HL-60 (cell line): Measurements from ENCODE around the gene SLC26A8.

ENCODE experiments used
- DNase-seq, 2 experiments: peaks; one replicate each; pipeline ENCODE4 v3.0.0-alpha.2; 2010 to 2020; ENCODE audit warnings: low read depth in 1 of 2, low spot score in 1 of 2
- H3K27ac ChIP-seq: fragments of 250-450 bp; sonication (Bioruptor Pico); replicated peaks from 2 replicates; pipeline ENCODE4 v1.5.1; 2020; ENCODE audit warnings: mild to moderate bottlenecking, moderate library complexity
- H3K27me3 ChIP-seq: fragments of 250-450 bp; sonication (Bioruptor Pico); 2 replicates; pipeline ENCODE4 v1.5.1; 2021; ENCODE audit warnings: mild to moderate bottlenecking, moderate library complexity; ENCODE audit not compliant: insufficient read depth, poor library complexity, severe bottlenecking
- H3K4me3 ChIP-seq: replicated peaks from 2 replicates; pipeline ENCODE4 v1.5.1; 2011; ENCODE audit warnings: mild to moderate bottlenecking, control low read depth, low read length; ENCODE audit not compliant: insufficient read depth
- CTCF ChIP-seq: IDR thresholded peaks from one replicate; pipeline ENCODE4 v1.5.1; 2011; ENCODE audit warnings: low read length, control low read depth, inconsistent platforms; ENCODE audit not compliant: insufficient read depth
- GABPA ChIP-seq: IDR thresholded peaks from 2 replicates; pipeline ENCODE4 v1.6.1; 2012; ENCODE audit warnings: low read depth
- POLR2AphosphoS5 ChIP-seq: IDR thresholded peaks from 2 replicates; pipeline ENCODE4 v1.6.1; 2012; ENCODE audit warnings: low read depth
- REST ChIP-seq: IDR thresholded peaks from 2 replicates; pipeline ENCODE4 v1.6.1; 2012; ENCODE audit warnings: low read depth; ENCODE audit not compliant: insufficient replicate concordance
- SPI1 ChIP-seq: IDR thresholded peaks from 2 replicates; pipeline ENCODE4 v1.6.1; 2012; ENCODE audit warnings: low read depth, mild to moderate bottlenecking, borderline replicate concordance

SLC26A8 gene

GRCh38 chr6:36039112-36039511, 14.7 kb upstream of the SLC26A8 start:
- Histone ChIP-seq H3K27ac (no peak overlapping the region), H3K27me3 (no peaks in the 10 kb centered on the region), H3K4me3 (no peak overlapping the region)
- TF ChIP-seq GABPA (no peak), REST (no peak), CTCF (no peak), POLR2AphosphoS5 (no peak), SPI1 (no peak)
- DNase-seq, result no peak

DNA sequence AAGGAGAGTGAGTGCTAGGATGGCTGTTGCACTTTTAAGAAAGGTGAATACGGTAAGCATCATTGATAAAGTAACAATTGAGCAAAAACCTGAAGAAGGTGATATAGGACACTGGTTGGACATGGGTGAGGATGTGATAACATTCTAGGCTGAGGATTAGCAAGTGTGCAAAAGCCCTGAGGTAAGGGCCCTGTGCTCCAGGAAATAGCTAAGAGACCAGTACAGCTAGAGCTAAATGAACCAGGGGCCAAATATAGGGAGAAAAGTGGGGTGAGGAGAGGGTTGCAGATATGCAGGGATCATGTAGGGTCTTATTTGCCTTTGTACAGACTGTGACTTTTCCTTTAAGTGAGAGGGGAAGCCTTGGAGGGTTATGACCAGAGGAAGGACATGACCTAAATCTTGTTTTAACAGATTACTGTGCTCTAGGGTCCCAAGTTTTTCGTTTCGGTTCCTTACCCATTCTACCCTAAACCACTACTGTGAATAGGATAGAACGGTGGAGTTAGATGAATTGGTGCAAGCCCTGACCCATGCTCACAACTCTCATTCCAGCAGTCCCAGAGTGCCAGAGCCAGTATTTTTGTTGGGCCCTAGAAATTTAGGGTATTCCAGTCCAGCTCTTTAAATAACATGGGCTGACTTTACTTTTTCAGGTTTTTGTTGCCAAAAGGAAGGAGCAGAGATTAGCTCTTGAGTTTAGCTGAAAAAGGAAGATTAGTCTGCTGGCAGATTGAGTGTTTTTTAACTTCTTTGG, 13.9 kb upstream of the SLC26A8 start:
- Histone ChIP-seq H3K27ac (no peak overlapping the region), H3K27me3 (no peaks in the 10 kb centered on the region), H3K4me3 (no peak overlapping the region)
- TF ChIP-seq CTCF, result no peak
- TF ChIP-seq GABPA, result no peak
- TF ChIP-seq SPI1, result no peak
- DNase-seq, result no peak

DNA sequence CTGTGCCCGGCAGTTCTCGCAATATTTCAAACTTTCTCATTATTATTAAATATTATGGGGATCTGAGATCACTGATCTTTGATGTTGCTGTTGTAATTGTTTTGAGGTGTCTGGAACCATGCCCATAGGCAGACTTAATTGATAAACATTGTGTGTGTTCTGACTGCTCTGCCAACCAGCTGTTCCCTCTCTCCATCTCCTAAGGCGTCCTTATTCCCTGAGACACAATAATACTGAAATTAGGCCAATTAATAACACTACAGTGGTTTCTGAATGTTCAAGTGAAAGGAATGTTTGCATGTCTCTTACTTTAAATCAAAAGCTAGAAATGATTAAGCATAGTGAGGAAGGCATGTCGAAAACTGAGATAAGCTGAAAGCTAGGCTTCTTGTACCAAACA, 10.8 kb upstream of the SLC26A8 start:
- DNase-seq, result no peak
- TF ChIP-seq GABPA, result no peak
- no peak for TF ChIP-seq REST
- H3K4me3 ChIP-seq, result no peak overlapping the region
- no peak overlapping the region for H3K27ac ChIP-seq
- H3K27me3 ChIP-seq, result no peaks in the 10 kb centered on the region

DNA sequence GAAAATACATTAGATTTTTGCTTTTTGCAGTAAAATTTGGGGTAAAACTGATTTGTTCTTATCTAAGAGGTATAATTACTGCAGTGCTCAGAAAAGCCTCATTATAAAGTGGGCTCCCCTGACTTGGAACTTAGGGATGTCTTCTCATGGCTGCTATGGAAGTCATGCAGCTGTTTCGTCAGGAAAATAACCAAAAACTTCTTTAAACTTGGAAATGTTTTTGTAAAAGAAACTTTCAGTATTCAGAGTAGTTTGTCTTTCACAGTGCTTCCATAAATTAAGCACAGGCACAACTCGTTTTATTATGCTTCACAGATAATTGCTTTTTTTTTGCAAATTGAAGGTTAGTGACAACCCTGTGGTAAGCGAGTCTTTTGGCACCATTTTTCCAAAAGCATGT, 10.0 kb upstream of the SLC26A8 start:
- Histone ChIP-seq H3K27ac (no peak overlapping the region), H3K27me3 (no peaks in the 10 kb centered on the region), H3K4me3 (no peak overlapping the region)
- TF ChIP-seq REST, result no peak
- TF ChIP-seq SPI1, result no peak
- TF ChIP-seq CTCF, result no peak
- TF ChIP-seq POLR2AphosphoS5, result no peak
- TF ChIP-seq GABPA, result no peak
- DNase-seq, result no peak
